ENCODE results near the gene TRA2B.

The TRA2B gene

DNA sequence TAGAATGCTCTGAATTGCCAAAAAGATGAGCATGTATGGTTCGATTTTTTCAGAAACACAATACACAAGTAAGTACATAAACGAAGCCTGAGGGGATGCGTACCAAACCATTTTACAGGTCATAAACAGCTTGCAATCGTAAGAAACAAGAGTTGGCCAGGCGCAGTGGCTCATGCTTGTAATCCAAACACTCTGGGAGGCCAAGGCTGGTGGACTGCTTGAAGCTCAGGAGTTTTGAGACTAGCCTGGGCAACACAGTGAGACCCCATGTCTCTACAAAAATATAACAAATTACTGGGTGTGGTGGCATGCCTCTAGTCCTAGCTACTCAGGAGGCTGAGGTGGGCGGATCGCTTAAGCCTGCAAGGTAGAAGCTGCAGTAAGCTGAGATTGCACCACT lies 13.4 kb downstream of the TRA2B start:
- in situ Hi-C loops (cut with HindIII; ENCODE audit: low sequenced_read_pairs) = loop anchor here (25.0 kb wide), 1 partner anchor 237 kb away; no protein-coding TSS in a partner anchor
- H3K4me3 ChIP-seq (ENCODE audit: low read depth, low read length) = no peak overlapping the region
- DNase-seq (ENCODE audit: low read depth) = no peak
- TF ChIP-seq, protein P1, sequence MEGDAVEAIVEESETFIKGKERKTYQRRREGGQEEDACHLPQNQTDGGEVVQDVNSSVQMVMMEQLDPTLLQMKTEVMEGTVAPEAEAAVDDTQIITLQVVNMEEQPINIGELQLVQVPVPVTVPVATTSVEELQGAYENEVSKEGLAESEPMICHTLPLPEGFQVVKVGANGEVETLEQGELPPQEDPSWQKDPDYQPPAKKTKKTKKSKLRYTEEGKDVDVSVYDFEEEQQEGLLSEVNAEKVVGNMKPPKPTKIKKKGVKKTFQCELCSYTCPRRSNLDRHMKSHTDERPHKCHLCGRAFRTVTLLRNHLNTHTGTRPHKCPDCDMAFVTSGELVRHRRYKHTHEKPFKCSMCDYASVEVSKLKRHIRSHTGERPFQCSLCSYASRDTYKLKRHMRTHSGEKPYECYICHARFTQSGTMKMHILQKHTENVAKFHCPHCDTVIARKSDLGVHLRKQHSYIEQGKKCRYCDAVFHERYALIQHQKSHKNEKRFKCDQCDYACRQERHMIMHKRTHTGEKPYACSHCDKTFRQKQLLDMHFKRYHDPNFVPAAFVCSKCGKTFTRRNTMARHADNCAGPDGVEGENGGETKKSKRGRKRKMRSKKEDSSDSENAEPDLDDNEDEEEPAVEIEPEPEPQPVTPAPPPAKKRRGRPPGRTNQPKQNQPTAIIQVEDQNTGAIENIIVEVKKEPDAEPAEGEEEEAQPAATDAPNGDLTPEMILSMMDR (IDR thresholded peaks at IDR 0.05; ENCODE audit: low read depth, low read length, missing control alignments) = no peak

DNA sequence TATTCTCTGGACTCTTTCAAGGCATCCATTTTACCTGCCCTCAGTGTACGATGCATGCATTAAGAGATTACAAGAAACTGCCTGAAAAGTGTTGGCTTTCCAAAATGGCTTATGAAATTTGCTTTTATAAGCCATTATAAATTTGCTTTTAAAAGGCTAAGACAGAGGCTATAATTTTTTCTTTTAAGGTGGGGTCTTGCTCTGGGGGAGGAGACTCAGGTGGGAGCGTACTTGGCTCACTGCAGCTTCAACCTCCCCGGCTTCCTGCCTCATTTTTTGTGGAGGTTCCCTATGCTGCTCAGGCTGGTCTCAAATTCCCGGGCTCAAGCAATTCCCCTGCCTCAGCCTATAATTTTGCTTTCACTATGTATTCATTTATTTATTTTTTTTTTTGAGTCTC lies 17.6 kb downstream of the TRA2B start:
- in situ Hi-C loops (cut with HindIII; ENCODE audit: low sequenced_read_pairs) = loop anchor here (25.0 kb wide), 1 partner anchor 233 kb away; no protein-coding TSS in a partner anchor
- TF ChIP-seq, protein P1 (IDR thresholded peaks at IDR 0.05; ENCODE audit: low read depth, low read length, missing control alignments) = no peak
- H3K4me3 ChIP-seq (ENCODE audit: low read depth, low read length) = no peak overlapping the region
- no peak for DNase-seq (ENCODE audit: low read depth)

DNA sequence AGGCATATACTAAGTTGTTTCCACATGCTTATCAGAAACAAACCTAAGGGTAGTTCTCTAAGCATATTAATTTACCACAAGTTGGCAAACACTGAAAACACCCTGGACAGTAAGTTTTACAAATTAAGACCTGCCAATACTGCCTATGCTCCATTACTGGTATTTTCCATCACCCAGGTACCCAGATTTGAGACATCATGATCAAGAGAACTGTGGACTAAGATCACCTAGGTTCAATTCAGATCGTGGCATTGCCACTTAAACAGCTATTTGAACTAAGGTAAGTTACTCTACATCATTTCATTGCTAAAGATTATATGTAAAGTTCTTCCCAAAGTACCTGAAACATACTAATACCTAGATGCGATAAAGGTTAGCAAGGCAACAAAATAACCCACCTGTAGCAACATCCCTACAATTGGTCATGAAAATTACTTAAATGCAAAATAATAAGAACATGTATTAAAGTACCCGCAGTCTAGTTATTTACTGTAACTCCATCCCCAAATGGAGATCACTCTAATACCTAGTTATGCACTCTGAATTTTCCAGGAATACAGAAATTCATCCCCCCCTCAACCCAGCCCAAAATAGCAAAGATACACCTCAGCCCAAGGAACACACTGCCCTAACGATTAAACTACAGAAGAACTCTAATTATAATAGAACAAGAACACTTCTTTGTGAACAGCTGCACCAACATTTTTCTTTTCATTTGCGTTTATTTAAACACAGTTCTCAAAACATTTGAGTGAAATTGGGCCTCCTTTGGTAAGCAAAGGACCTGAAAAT lies 21.6 kb downstream of the TRA2B start:
- in situ Hi-C loops (cut with HindIII; ENCODE audit: low sequenced_read_pairs) = loop anchor here (25.0 kb wide), 1 partner anchor 229 kb away; no protein-coding TSS in a partner anchor
- H3K4me3 ChIP-seq (ENCODE audit: low read depth, low read length) = no peak overlapping the region
- TF ChIP-seq, protein P1 (IDR thresholded peaks at IDR 0.05; ENCODE audit: low read depth, low read length, missing control alignments) = no peak
- DNase-seq (ENCODE audit: low read depth) = no peak

DNA sequence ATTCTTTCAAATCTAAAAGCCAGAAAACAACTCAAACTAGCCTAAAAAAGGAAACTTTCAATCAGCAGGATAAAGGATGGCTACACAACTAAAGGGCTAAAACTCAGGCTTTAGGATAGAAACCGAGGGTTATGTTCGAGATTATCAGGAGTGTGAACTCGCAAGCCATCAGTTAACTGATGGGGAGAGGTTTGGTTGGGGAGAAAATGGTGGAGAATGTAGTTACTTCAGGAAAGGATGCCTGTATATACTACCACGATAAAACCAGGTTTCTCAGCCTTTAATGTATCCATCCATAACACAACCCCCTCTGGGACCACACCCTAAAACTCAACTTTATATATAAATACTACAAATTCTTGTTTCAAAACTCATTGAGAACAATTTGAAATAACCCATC lies 22.2 kb downstream of the TRA2B start:
- TF ChIP-seq, protein P1 (IDR thresholded peaks at IDR 0.05; ENCODE audit: low read depth, low read length, missing control alignments) = no peak
- DNase-seq (ENCODE audit: low read depth) = no peak
- no peak overlapping the region for H3K4me3 ChIP-seq (ENCODE audit: low read depth, low read length)
- in situ Hi-C loops (cut with HindIII; ENCODE audit: low sequenced_read_pairs) = loop anchor here (25.0 kb wide), 1 partner anchor 228 kb away; no protein-coding TSS in a partner anchor

DNA sequence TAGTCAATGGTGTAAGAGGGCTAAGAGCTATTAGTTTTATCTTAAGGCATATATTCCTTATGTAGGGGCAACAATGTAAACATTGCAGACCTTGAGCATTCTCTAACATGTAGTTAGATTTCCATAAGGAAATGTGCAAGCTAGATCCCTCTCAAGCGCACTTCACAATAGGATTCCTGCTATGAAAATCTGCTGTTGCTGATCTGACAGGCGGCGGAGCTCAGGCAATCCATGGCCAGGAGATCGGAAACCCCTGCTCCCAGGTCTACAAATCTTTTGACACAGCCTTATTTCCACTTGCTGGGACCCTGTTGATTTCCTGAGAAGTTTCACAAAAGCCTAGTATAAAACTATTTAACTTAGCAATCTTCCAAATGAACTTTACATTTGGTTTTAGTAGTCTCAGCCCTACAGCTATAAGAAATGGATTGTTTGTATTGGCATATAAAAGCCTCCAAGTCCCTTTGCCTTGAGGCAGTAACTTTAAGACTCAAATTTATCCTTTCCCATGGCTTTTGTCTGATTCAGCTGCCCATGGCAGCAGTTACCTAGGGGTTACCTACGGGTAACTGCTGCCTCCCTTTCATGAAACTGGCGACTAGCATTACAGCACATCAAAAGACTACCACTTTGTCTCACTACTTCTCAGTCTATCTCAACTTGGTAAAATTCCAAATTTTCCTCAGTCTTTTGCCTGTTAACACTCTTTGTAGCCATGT lies 22.7 kb downstream of the TRA2B start:
- TF ChIP-seq, protein P1 (IDR thresholded peaks at IDR 0.05; ENCODE audit: low read depth, low read length, missing control alignments) = no peak
- no peak overlapping the region for H3K4me3 ChIP-seq (ENCODE audit: low read depth, low read length)
- DNase-seq (ENCODE audit: low read depth) = no peak
- in situ Hi-C loops (cut with HindIII; ENCODE audit: low sequenced_read_pairs) = loop anchor here (25.0 kb wide), 1 partner anchor 228 kb away; no protein-coding TSS in a partner anchor
